SJSA1 (cell line): ENCODE data around the gene DCDC2C. TPM values are rescaled to one million over a fixed set of nuclear protein-coding genes. Genes with fewer than 3 reads are reported as not detected.
"Not testable (repeated sequence)": the region's sequence is repeated elsewhere in the genome, so short reads cannot be mapped to it uniquely, and the experiment has no call there.

ENCODE experiments used
- DNase-seq, 2 experiments: peaks; one replicate each; pipeline ENCODE4 v3.0.0-alpha.2; 2015 to 2020; ENCODE audit warnings: low spot score in 2 of 2, low read depth in 1 of 2
- H3K27ac ChIP-seq: fragments of 250-450 bp; sonication (Bioruptor Pico); 2 replicates; pipeline ENCODE4 v1.5.1; 2020; ENCODE audit warnings: mild to moderate bottlenecking, moderate library complexity
- H3K27me3 ChIP-seq: fragments of 250-450 bp; sonication (Bioruptor Pico); replicated peaks from 2 replicates; pipeline ENCODE4 v1.5.1; 2020; ENCODE audit warnings: mild to moderate bottlenecking, moderate library complexity
- H3K36me3 ChIP-seq: fragments of 250-450 bp; sonication (Bioruptor Pico); 2 replicates; pipeline ENCODE4 v1.5.1; 2020; ENCODE audit warnings: mild to moderate bottlenecking
- H3K4me1 ChIP-seq: fragments of 250-450 bp; sonication (Bioruptor Pico); replicated peaks from 2 replicates; pipeline ENCODE4 v1.6.1; 2021; ENCODE audit warnings: mild to moderate bottlenecking
- H3K4me3 ChIP-seq: fragments of 250-450 bp; sonication (Bioruptor Pico); 2 replicates; pipeline ENCODE4 v1.5.1; 2020; ENCODE audit warnings: mild to moderate bottlenecking
- H3K9me3 ChIP-seq: fragments of 250-450 bp; sonication (Bioruptor Pico); replicated peaks from 2 replicates; pipeline ENCODE4 v1.5.1; 2020; ENCODE audit warnings: mild to moderate bottlenecking
- total RNA-seq: library from RNA; depleted of rRNA; stranded (reverse); fragments of >200 nt; shearing (Covaris generic); gene quantifications from 2 replicates; pipeline ENCODE4 v1.2.3, GENCODE V29; 2014

The DCDC2C gene
- total RNA-seq, 1 experiment from 2014 or later = not detected

DNA sequence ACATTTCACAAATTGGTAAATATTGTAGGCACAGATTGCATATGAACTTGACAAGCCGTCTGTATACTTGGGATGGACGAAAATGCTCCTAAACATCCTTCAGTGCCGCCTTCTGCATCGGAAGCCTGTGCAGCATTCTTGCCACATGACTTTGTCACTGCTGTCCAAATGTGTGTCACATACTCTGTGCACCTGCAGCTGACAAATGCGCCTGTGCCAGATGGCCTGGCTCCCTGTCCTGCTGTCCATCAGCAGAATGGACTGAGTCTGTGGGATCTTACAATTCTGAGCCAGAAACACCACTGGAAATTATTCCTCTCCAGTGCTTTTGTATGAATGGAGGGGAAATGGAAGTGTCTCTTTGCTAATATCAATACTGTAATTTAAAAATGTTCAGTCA, 89.9 kb downstream of the DCDC2C start:
- no peak for DNase-seq
- H3K4me3 ChIP-seq = no peak overlapping the region
- peaks cover 8% of the 10 kb centered on the region for H3K4me1 ChIP-seq
- no peaks in the 10 kb centered on the region for H3K27me3 ChIP-seq
- H3K36me3 ChIP-seq = no peaks in the 10 kb centered on the region
- H3K9me3 ChIP-seq = no peaks in the 10 kb centered on the region
- no peak overlapping the region for H3K27ac ChIP-seq

DNA sequence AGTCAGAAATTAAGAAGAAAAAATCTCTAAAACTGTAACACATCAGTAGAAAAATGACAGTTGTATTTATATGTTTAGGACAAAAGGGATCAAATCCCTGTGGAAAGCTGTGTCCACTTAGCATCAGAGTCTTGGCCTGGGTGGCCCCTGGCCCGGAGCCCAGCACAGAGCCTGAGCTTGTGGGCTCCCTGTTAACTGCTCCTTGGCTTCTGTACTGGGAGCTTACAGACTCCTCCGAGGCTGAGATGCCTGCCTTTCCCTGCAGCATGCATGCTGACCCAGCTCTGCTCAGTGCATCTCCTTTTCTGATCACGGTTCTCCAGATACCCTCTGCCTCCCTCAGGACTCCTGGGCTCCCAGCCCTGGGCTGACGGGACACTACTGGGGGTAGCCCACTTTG, 98.1 kb downstream of the DCDC2C start:
- DNase-seq = no peak
- Histone ChIP-seq H3K9me3 (no peaks in the 10 kb centered on the region), H3K4me1 (no peaks in the 10 kb centered on the region), H3K27ac (no peak overlapping the region), H3K27me3 (no peaks in the 10 kb centered on the region), H3K36me3 (no peaks in the 10 kb centered on the region), H3K4me3 (no peak overlapping the region)

DNA sequence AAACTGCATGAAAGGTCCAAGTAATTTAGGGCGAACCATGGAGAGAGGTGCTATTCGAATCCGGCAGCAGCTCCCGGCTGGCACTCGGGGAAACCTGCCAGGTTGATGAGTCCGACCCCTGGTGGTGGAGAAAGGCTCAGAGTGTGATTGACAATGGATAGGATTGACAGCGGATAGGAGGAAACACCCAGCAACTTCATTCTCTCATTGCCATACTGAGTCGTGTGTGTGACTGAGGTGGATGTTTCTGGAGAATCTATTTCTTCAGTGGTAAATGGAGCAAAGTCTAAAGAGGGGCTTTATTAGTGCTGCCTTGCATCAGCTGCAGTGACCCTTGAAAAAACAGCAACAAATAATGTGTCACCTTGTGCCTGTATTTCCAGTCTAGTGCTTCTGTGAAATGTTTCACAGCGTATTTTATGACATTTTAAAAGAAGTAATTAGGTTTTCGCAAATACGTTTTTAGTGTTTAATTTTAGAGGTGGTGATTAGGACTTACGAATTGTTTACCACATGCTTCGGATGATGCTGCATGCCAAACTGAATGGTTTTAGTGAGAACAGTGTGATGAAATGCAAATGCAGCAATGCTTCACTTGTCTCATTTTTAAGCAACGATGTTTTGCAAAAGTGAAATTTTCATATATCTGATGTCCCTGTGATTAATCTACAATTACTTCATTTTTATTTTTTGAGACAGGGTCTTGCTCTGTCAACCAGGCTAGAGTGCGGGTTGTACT, 102.0 kb downstream of the DCDC2C start:
- no peak overlapping the region for H3K4me3 ChIP-seq
- no peak overlapping the region for H3K27ac ChIP-seq
- H3K9me3 ChIP-seq = no peaks in the 10 kb centered on the region
- H3K27me3 ChIP-seq = no peaks in the 10 kb centered on the region
- no peaks in the 10 kb centered on the region for H3K36me3 ChIP-seq
- H3K4me1 ChIP-seq = no peaks in the 10 kb centered on the region
- no peak for DNase-seq

DNA sequence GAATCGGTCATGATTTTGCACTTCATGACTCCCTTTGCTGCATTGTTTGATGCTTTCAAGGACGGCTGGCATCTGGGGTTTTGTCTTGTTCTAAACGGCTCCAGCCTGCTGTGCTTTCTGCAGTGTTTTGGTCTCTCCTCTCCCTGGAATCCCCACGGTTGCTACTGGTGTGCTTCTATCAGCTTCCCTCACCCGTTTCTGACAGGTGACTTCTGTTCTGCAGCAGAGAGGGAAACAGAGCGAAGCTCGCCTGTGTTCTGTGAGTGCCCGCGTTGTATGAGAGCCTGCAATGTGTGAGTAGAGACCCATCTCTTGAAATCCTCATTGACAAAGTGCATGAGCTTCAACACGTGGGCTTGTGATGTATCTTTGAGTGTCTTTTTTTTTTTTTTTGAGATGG, 102.8 kb downstream of the DCDC2C start:
- Histone ChIP-seq H3K36me3 (no peaks in the 10 kb centered on the region), H3K9me3 (no peaks in the 10 kb centered on the region), H3K4me1 (no peaks in the 10 kb centered on the region), H3K4me3 (no peak overlapping the region), H3K27ac (no peak overlapping the region), H3K27me3 (no peaks in the 10 kb centered on the region)
- DNase-seq = no peak

DNA sequence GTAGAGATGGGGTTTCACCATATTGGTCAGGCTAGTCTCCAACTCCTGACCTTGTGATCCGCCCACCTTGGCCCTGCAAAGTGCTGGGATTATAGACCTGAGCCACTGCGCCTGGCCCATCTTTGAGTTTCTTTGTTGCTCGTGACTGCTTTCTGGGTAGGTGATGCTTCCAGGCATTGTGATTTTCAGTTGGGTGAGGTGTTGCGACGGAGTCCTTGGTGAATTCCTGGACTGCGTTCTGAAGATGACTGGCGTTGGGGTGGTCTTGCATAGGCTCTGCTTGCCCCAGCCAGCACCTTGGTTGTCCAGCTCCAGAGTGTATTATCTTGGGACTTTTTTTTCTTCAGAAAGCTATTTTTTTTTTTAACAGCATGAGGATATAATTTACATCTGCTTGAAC, 103.4 kb downstream of the DCDC2C start:
- H3K36me3 ChIP-seq = no peaks in the 10 kb centered on the region
- no peak overlapping the region for H3K27ac ChIP-seq
- DNase-seq = no peak
- no peaks in the 10 kb centered on the region for H3K4me1 ChIP-seq
- no peak overlapping the region for H3K4me3 ChIP-seq
- H3K9me3 ChIP-seq = no peaks in the 10 kb centered on the region
- no peaks in the 10 kb centered on the region for H3K27me3 ChIP-seq

DNA sequence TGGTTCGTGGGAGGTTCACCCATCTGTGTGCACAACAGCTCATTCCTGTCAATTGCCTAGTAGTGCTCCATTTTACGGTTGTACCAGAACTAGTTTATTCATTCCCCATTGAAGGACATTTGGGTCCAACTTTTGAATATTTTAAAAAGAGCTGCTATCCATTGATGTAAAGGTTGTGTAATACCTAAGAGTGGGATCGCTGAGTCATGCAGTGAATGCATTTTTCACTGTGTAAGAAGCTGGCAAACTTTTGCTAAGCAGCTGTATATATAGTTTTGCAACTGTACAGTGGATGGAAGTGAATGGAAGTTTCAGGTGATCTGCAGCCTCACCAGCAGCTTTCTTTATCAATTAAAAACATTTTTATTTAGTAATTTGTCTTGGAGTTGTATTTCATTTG, 104.5 kb downstream of the DCDC2C start:
- no peak overlapping the region for H3K27ac ChIP-seq
- no peaks in the 10 kb centered on the region for H3K36me3 ChIP-seq
- no peaks in the 10 kb centered on the region for H3K27me3 ChIP-seq
- DNase-seq = no peak
- no peaks in the 10 kb centered on the region for H3K9me3 ChIP-seq
- H3K4me3 ChIP-seq = no peak overlapping the region
- H3K4me1 ChIP-seq = no peaks in the 10 kb centered on the region

DNA sequence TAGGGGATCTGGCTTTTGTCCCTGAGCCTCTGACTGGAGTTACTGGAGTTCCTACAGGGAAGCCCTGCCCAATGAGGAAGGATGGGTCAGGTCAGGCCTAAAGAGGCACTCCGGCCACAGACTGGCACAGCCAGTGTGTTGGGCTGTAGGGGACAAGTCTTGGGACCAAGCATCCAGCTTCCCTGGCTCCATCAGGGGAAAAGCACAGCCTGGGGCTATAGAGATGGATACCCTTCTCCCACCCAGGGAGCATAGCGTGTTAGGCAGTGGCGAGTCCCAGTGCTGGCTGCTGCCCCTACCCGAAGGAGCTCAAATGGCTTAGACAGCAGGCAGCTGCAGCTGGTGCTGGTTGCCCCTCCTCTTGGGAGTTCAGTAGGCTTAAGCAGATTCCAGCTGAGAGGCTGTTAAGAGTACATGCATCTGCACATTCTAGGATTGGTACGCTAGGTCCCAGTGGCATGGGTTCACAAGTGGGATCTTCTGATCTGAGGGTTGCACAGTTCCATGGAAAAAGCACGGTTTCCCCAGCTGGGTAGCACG, 111.4 kb downstream of the DCDC2C start:
- no peak overlapping the region for H3K4me3 ChIP-seq
- H3K36me3 ChIP-seq = no peaks in the 10 kb centered on the region
- no peak overlapping the region for H3K27ac ChIP-seq
- no peaks in the 10 kb centered on the region for H3K4me1 ChIP-seq
- DNase-seq = no peak
- H3K9me3 ChIP-seq = no peaks in the 10 kb centered on the region
- H3K27me3 ChIP-seq = no peaks in the 10 kb centered on the region

DNA sequence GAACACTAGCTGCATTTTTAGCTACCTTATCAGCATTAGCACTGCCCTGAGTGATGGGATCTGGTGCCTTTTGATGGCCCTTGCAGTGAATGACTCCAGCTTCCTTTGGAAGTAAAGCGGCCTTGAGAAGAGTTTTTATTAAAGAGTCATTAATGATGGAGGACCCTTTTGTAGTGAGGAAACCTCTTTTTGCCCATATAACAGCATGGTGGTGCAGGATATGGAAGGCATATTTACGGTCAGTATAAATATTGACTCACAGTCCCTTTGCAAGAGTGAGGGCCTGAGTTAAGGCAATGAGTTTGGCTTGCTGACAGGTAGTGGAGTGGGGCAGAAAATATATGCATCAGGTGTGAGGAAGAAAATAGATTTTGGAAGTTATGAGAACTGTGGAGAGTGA, 113.8 kb downstream of the DCDC2C start:
- not testable (repeated sequence) for H3K27me3 ChIP-seq, H3K9me3 ChIP-seq, DNase-seq, H3K27ac ChIP-seq, H3K36me3 ChIP-seq, H3K4me1 ChIP-seq, H3K4me3 ChIP-seq

DNA sequence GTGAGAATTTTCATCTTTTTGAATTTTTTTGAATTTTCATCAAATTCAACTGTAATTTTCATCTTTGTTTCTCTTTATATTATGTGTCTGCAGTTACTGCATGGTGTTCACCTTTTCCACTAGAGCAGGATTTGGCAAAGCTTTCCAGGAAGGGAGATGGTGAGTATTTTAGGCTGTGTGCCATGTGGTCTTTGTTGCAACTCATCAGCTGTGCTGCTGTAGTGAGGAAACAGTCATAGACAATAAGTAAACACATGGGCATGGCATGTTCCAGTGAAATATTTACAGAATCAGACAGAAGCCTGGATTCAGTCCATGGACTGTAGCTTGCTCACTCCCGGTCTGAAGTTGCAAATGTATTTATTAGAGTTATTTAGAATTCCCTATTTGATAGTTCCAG, 120.4 kb downstream of the DCDC2C start:
- H3K36me3 ChIP-seq = no peaks in the 10 kb centered on the region
- no peaks in the 10 kb centered on the region for H3K4me1 ChIP-seq
- no peaks in the 10 kb centered on the region for H3K27me3 ChIP-seq
- no peak overlapping the region for H3K27ac ChIP-seq
- no peak overlapping the region for H3K4me3 ChIP-seq
- DNase-seq = no peak
- H3K9me3 ChIP-seq = no peaks in the 10 kb centered on the region

DNA sequence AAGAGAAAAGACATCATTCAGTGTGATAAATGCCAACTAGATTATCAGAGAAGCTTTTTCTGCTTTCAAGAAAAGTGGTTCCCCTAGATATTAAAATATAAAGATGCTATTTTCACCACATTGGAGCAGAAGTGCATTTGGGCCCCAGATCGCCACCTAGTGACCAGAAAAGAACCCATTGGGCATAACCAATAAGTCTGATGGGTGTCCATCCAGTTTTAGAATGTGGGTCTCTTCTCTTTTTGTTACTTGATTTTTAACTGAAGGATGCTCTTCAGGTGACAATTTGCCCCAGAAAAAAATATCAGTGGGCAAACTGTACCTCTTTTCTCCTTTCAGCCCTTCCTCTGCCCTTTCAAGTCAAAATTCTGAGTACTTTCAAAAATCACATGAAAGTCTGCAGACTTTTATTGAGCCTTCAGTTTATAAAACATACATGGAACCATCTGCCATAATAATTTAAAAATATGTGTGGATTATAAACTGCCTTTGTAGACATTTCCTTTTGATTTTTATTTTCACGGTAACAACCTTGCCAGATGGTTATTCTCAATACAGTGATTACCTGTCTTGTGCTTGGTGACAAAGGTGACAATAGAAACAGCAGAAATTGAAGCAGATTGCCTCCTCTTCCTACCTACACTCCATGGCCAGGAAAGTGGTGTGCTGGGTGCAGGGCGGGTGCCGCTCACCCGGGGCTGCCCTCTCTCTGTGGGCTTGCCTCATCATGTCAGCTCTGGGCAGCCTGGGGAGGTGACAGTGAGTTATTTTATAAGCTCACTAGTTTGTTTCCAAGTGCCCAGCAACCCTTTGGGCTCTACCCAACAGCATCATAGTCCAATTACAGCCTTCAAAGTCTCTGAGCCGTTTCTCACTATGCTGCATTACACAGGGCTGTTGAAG, 124.5 kb downstream of the DCDC2C start:
- Histone ChIP-seq H3K9me3 (no peaks in the 10 kb centered on the region), H3K4me1 (no peaks in the 10 kb centered on the region), H3K27me3 (no peaks in the 10 kb centered on the region), H3K4me3 (no peak overlapping the region), H3K36me3 (no peaks in the 10 kb centered on the region), H3K27ac (no peak overlapping the region)
- no peak for DNase-seq

DNA sequence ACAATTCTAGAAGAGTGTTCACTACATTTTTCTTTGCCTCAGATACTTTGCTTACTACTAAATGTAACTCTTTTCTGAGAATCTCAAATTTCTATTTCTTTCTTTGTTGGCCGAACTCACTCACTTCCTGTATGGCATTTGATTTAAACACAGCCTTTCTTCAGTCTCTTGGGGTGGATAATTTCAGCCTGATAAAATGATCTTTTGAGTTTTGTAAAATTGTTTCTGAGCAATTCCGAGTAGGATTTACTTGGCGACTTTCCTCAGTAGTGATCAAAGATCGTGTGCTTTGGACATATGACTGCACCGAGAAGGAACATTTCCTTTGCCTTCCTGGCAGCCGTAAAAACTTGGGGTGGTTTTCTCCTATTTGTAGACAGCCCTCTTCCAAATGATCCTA, 127.4 kb downstream of the DCDC2C start:
- Histone ChIP-seq H3K9me3 (no peaks in the 10 kb centered on the region), H3K4me1 (no peaks in the 10 kb centered on the region), H3K36me3 (no peaks in the 10 kb centered on the region), H3K27me3 (no peaks in the 10 kb centered on the region), H3K4me3 (no peak overlapping the region), H3K27ac (no peak overlapping the region)
- DNase-seq = no peak

DNA sequence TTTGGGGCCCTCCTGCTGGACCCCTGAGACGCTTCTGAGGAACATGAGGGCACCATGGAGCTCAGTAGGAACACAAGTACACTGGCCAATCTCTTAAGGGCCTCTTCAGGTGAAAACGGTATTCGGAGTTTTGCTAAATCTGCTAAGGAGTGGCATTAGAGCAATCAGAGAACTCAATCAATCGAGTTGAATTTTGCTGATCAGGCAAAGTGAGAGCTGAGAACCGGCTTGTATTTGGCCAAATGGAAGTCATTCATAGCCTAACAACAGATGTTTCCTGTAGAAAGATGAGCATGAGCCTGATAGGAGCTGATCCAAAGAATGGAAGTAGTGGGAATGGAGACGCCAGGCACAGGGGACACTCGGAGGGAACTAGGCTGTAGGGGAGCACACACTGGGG, 133.7 kb downstream of the DCDC2C start:
- H3K4me1 ChIP-seq = no peaks in the 10 kb centered on the region
- no peaks in the 10 kb centered on the region for H3K9me3 ChIP-seq
- no peak overlapping the region for H3K27ac ChIP-seq
- no peaks in the 10 kb centered on the region for H3K27me3 ChIP-seq
- DNase-seq = no peak
- H3K36me3 ChIP-seq = no peaks in the 10 kb centered on the region
- no peak overlapping the region for H3K4me3 ChIP-seq

DNA sequence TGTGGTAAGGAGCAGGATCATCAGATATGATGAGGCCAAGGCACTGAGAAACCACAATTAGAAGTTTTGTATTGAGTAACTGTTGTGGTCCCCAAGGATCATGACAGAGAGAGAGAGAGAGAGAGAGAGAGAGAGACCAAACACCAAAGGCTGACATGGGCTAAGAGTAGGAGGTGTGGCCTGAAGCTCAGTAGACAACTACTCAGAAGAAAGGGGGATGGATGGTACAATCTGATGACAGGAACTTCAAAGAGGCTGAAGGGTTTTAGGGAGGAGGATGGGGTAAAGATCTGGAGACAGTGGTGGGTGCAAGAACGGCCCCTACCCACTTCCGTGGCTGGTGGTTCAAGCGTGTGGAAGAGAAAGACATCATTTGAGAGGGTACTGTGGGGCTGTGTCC, 135.0 kb downstream of the DCDC2C start:
- DNase-seq = no peak
- no peaks in the 10 kb centered on the region for H3K4me1 ChIP-seq
- H3K27ac ChIP-seq = no peak overlapping the region
- H3K4me3 ChIP-seq = no peak overlapping the region
- H3K36me3 ChIP-seq = no peaks in the 10 kb centered on the region
- no peaks in the 10 kb centered on the region for H3K9me3 ChIP-seq
- H3K27me3 ChIP-seq = no peaks in the 10 kb centered on the region

DNA sequence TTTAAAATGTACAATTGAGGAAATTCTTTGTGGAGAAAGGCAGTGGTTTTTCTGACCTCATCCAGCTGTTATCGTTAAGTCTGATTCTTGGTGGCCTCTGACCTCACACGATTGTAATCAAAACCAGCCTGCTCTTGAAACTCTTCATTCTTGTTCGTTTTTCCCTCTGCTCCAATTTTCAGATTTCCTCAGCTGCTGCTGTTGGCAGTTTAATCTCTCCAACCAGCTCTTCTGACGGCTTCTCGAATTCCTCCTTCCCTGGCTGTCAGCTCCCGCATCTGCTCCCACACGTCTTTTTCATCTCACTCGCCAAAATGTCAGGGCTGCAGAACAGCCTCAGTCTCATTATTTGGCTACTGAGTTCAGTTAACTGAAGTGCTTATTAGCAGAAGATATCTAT, 136.1 kb downstream of the DCDC2C start:
- Histone ChIP-seq H3K27ac (no peak overlapping the region), H3K36me3 (no peaks in the 10 kb centered on the region), H3K27me3 (no peaks in the 10 kb centered on the region), H3K4me1 (no peaks in the 10 kb centered on the region), H3K9me3 (no peaks in the 10 kb centered on the region), H3K4me3 (no peak overlapping the region)
- DNase-seq = no peak
